Osteoblast (primary cell): ENCODE measurements around the gene INPP4B. TPM values are rescaled to one million over a fixed set of nuclear protein-coding genes. Genes with fewer than 3 reads are reported as not detected.

Experiments
- DNase-seq: peaks from one replicate; pipeline ENCODE4 v3.0.0; 2011; ENCODE audit warnings: low spot score, mixed read lengths; ENCODE audit not compliant: insufficient read length; ENCODE audit errors: missing footprints
- H2AFZ ChIP-seq: 2 replicates; pipeline ENCODE4 v1.6.0; 2011; ENCODE audit warnings: mild to moderate bottlenecking, low read length
- H3K27ac ChIP-seq: 2 replicates; pipeline ENCODE4 v1.5.1; 2011; ENCODE audit warnings: mild to moderate bottlenecking, low read depth, low read length, moderate library complexity
- H3K27me3 ChIP-seq: 2 replicates; pipeline ENCODE4 v1.6.0; 2012; ENCODE audit warnings: mild to moderate bottlenecking, control low read depth, inconsistent platforms, low read length, moderate library complexity; ENCODE audit not compliant: insufficient read depth
- H3K36me3 ChIP-seq: 2 replicates; pipeline ENCODE4 v1.5.1; 2011; ENCODE audit warnings: mild to moderate bottlenecking, low read length, control low read depth, moderate library complexity; ENCODE audit not compliant: insufficient read depth
- H3K4me1 ChIP-seq: 2 replicates; pipeline ENCODE4 v1.5.1; 2011; ENCODE audit warnings: mild to moderate bottlenecking, low read length, control low read depth, moderate library complexity; ENCODE audit not compliant: insufficient read depth
- H3K4me2 ChIP-seq: 2 replicates; pipeline ENCODE4 v1.6.0; 2011; ENCODE audit warnings: mild to moderate bottlenecking, low read length; ENCODE audit not compliant: insufficient read depth
- H3K4me3 ChIP-seq: fragments of 200-600 bp; sonication (generic); 3 replicates; pipeline ENCODE4 v1.5.1; 2012; ENCODE audit warnings: mild to moderate bottlenecking, low read length, inconsistent platforms; ENCODE audit not compliant: insufficient read depth
- H3K79me2 ChIP-seq: 2 replicates; pipeline ENCODE4 v1.6.0; 2012; ENCODE audit warnings: mild to moderate bottlenecking, low read length, control low read depth, inconsistent platforms; ENCODE audit not compliant: insufficient read depth
- H3K9me3 ChIP-seq: 2 replicates; pipeline ENCODE4 v1.5.1; 2011; ENCODE audit warnings: low read depth, low read length, control low read depth
- H4K20me1 ChIP-seq: 2 replicates; pipeline ENCODE4 v1.6.0; 2012; ENCODE audit warnings: mild to moderate bottlenecking, low read length, control low read depth; ENCODE audit not compliant: insufficient read depth
- CTCF ChIP-seq: IDR thresholded peaks from 2 replicates; pipeline ENCODE4 v1.5.1; 2011; ENCODE audit warnings: mild to moderate bottlenecking, low read depth, low read length, moderate library complexity; ENCODE audit errors: extremely low read depth
- total RNA-seq: library from RNA; depleted of rRNA; stranded (reverse); fragments of >200 nt; gene quantifications from 2 replicates; pipeline ENCODE4 v1.2.3, GENCODE V29; 2012

Gene INPP4B
- total RNA-seq, 1 donor, result 11.6 TPM

- no peak overlapping the region for H3K4me2 ChIP-seq
- no peak overlapping the region for H2AFZ ChIP-seq
- H3K79me2 ChIP-seq, result peaks cover 31% of the 10 kb centered on the region
- H3K4me3 ChIP-seq, result no peak overlapping the region
- no peaks in the 10 kb centered on the region for H3K27me3 ChIP-seq
- no peaks in the 10 kb centered on the region for H3K9me3 ChIP-seq
- no peak for DNase-seq
- no peaks in the 10 kb centered on the region for H3K36me3 ChIP-seq
- H4K20me1 ChIP-seq, result no peaks in the 10 kb centered on the region
- H3K4me1 ChIP-seq, result peaks cover 14% of the 10 kb centered on the region
- TF ChIP-seq CTCF, result no peak
- no peak overlapping the region for H3K27ac ChIP-seq
Measured at GRCh38 chr4:142383800-142384470, 462.2 kb downstream of the INPP4B start.

GRCh38 chr4:142383354-142383753 is 462.7 kb downstream of the INPP4B start:
- no peaks in the 10 kb centered on the region for H3K36me3 ChIP-seq
- no peak overlapping the region for H3K27ac ChIP-seq
- H3K4me1 ChIP-seq, result peaks cover 20% of the 10 kb centered on the region
- DNase-seq, result no peak
- H3K4me3 ChIP-seq, result no peak overlapping the region
- no peak overlapping the region for H2AFZ ChIP-seq
- no peak overlapping the region for H3K4me2 ChIP-seq
- no peaks in the 10 kb centered on the region for H4K20me1 ChIP-seq
- TF ChIP-seq CTCF, result no peak
- no peaks in the 10 kb centered on the region for H3K9me3 ChIP-seq
- no peaks in the 10 kb centered on the region for H3K27me3 ChIP-seq
- peaks cover 30% of the 10 kb centered on the region for H3K79me2 ChIP-seq

DNA sequence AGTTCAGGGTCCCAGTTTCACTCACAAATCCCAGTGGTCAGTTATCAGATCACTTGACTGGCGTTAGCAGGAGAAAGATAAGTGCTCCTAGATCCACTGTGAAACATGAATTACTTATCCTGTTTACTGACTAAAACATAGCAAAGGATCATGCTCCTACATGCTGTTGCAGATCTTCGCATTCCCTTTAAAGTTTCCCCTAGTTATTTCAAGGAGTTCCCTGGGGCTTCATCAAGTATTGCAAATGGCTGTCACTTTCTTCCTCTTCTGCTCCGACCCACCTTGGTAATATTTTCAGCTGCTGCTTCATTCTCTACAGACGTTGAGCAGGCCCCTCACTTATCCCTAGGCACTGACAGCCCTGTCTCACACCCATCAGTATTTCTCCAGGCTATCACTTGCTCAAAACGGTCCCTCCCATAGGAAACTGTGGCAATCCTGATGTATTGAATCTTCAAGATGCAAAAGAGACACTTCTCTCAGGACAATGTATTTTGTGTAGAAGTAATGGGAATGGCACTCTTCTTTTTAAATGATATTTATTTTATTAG is 466.0 kb downstream of the INPP4B start:
- no peak for DNase-seq
- H3K36me3 ChIP-seq, result no peaks in the 10 kb centered on the region
- H3K4me2 ChIP-seq, result peak overlapping the region; percentile 68
- no peak for TF ChIP-seq CTCF
- peak overlapping the region; percentile 79 for H3K27ac ChIP-seq
- no peak overlapping the region for H3K4me3 ChIP-seq
- H3K79me2 ChIP-seq, result peaks cover 36% of the 10 kb centered on the region
- H2AFZ ChIP-seq, result peak overlapping the region; percentile 26
- H3K9me3 ChIP-seq, result no peaks in the 10 kb centered on the region
- no peaks in the 10 kb centered on the region for H3K27me3 ChIP-seq
- H4K20me1 ChIP-seq, result no peaks in the 10 kb centered on the region
- H3K4me1 ChIP-seq, result peaks cover 20% of the 10 kb centered on the region

DNA sequence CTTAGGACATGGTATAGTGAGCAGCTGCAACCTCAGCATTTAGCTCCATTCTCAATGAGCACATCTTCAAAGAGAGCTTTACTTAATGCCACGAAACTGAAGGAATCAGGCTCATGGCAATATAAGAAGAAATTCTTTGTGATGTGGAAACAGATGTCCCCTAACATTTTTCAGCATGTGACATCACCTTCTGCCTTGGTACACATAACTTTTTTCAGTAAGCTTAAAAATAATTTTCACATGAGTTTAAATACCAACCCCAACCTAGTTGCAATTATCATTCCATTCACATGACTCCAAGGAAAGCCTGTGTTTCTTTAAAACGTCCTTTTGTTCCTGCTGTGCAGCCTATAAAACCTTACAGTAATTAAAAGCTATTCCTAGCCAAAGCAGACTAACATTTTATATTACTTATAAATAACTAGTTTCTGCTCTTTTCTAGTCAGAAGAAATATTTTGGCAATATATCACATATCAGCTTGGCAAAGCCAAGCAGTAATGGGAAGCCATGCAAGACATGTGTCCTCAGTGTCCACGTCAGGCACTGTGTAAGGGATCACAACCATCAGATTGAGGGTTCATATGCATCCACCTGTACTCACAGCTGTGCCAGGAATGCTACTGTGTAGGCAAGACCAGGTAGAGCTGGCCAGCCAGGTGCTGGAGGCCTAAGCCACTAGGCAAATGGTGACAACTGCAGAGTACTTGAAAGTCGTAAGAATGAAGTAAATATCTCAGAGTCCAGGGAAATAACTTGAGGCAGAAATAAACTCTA is 466.6 kb downstream of the INPP4B start:
- TF ChIP-seq CTCF, result no peak
- Histone ChIP-seq H4K20me1 (no peaks in the 10 kb centered on the region), H3K4me1 (peaks cover 20% of the 10 kb centered on the region), H3K27me3 (no peaks in the 10 kb centered on the region), H3K4me2 (peak overlapping the region; percentile 68), H3K79me2 (peaks cover 32% of the 10 kb centered on the region), H2AFZ (peak overlapping the region; percentile 26), H3K36me3 (no peaks in the 10 kb centered on the region), H3K27ac (peak overlapping the region; percentile 79), H3K4me3 (peak overlapping the region; percentile 1), H3K9me3 (no peaks in the 10 kb centered on the region)
- DNase-seq, result peak; percentile 60
